ENCODE results near the gene PTBP2. TPM values are rescaled to one million over a fixed set of nuclear protein-coding genes. Genes with fewer than 3 reads are reported as not detected.

PTBP2 gene
- total RNA-seq, 6 donors from 2014 or later, result 10.4 to 36.5 (median 14.4) TPM

GRCh38 chr1:96746440-96747420, 25.1 kb downstream of the PTBP2 start:
- Histone ChIP-seq H3K4me3 (no peak overlapping the region), H3K27me3 (no peaks in the 10 kb centered on the region), H3K4me1 (peaks cover 0 to 5% (median 2%) of the 10 kb centered on the region in 4 donors), H3K27ac (no peak overlapping the region), H3K36me3 (no peaks in the 10 kb centered on the region), H3K9me3 (no peaks in the 10 kb centered on the region)
- ATAC-seq (ENCODE audit: low FRiP score in 2 of 2), result no peak
- TF ChIP-seq POLR2A (IDR thresholded peaks at IDR 0.05), result no peak
- TF ChIP-seq POLR2AphosphoS5 (IDR thresholded peaks at IDR 0.05), result no peak
- TF ChIP-seq CTCF (IDR thresholded peaks at IDR 0.05), result no peak
- TF ChIP-seq EP300 (IDR thresholded peaks at IDR 0.05), result no peak
- DNase-seq, result no peak
- WGBS, 2 donors, result 75 to 76% methylated on average over 6 to 7 of the region's 7 CpGs

GRCh38 chr1:96747565-96747964, 26.0 kb downstream of the PTBP2 start:
- Histone ChIP-seq H3K27ac (no peak overlapping the region), H3K36me3 (peaks cover 0 to 7% (median under 1%) of the 10 kb centered on the region in 4 donors), H3K27me3 (no peaks in the 10 kb centered on the region), H3K4me3 (no peak overlapping the region), H3K4me1 (peaks cover 0 to 5% (median 2%) of the 10 kb centered on the region in 4 donors), H3K9me3 (no peaks in the 10 kb centered on the region)
- ATAC-seq (ENCODE audit: low FRiP score in 2 of 2) (no peak), DNase-seq (no peak)
- WGBS, 2 donors, result 90 to 100% methylated on average over 1 of the region's 1 CpG
- TF ChIP-seq EP300 (IDR thresholded peaks at IDR 0.05) (no peak), CTCF (IDR thresholded peaks at IDR 0.05) (no peak), POLR2AphosphoS5 (IDR thresholded peaks at IDR 0.05) (no peak), POLR2A (IDR thresholded peaks at IDR 0.05) (no peak)

- DNase-seq (no peak), ATAC-seq (ENCODE audit: low FRiP score in 2 of 2) (no peak)
- peaks cover 0 to 12% (median 4%) of the 10 kb centered on the region in 4 donors for H3K36me3 ChIP-seq
- TF ChIP-seq POLR2AphosphoS5 (IDR thresholded peaks at IDR 0.05) (no peak), POLR2A (IDR thresholded peaks at IDR 0.05) (no peak), CTCF (IDR thresholded peaks at IDR 0.05) (no peak), EP300 (IDR thresholded peaks at IDR 0.05) (no peak)
- H3K27ac ChIP-seq, result no peak overlapping the region
- 80 to 88% methylated on average over 3 of the region's 3 CpGs for WGBS, 2 donors
- H3K4me3 ChIP-seq, result no peak overlapping the region
- H3K27me3 ChIP-seq, result no peaks in the 10 kb centered on the region
- peaks cover 0 to 5% (median 2%) of the 10 kb centered on the region in 4 donors for H3K4me1 ChIP-seq
- no peaks in the 10 kb centered on the region for H3K9me3 ChIP-seq
Measured at GRCh38 chr1:96748078-96748477, 26.5 kb downstream of the PTBP2 start.

GRCh38 chr1:96749618-96750017, 28.0 kb downstream of the PTBP2 start:
- H3K4me1 ChIP-seq, result peaks cover 0 to 5% (median 2%) of the 10 kb centered on the region in 4 donors
- no peak for DNase-seq
- H3K27ac ChIP-seq, result no peak overlapping the region
- H3K9me3 ChIP-seq, result no peaks in the 10 kb centered on the region
- H3K4me3 ChIP-seq, result no peak overlapping the region
- 40 to 57% methylated on average over 2 of the region's 2 CpGs for WGBS, 2 donors
- no peak for TF ChIP-seq POLR2AphosphoS5 (IDR thresholded peaks at IDR 0.05)
- no peak for TF ChIP-seq CTCF (IDR thresholded peaks at IDR 0.05)
- no peak for TF ChIP-seq EP300 (IDR thresholded peaks at IDR 0.05)
- no peak for TF ChIP-seq POLR2A (IDR thresholded peaks at IDR 0.05)
- ATAC-seq (ENCODE audit: low FRiP score in 2 of 2), result peak in 1 of 2 donors; percentile 49
- H3K36me3 ChIP-seq, result peaks cover 0 to 26% (median 7%) of the 10 kb centered on the region in 4 donors
- no peaks in the 10 kb centered on the region for H3K27me3 ChIP-seq
